GM10248 (cell line): ENCODE measurements around the gene WDR4.

Experiments
- CTCF ChIA-PET: fragments of 300-600 bp; sonication (Branson Sonifier 250); formaldehyde crosslinking; extraction: SDS; loops from one replicate; lab custom pipeline; 2021; ENCODE audit warnings: antibody characterized with exemption; lab: Yijun Ruan, JAX
- POLR2A ChIA-PET: fragments of 350-650 bp; sonication (Branson Sonifier 250); formaldehyde crosslinking; extraction: SDS; loops from one replicate; lab custom pipeline; 2020; ENCODE audit warnings: antibody characterized with exemption; lab: Yijun Ruan, JAX
- DNase-seq: peaks from one replicate; pipeline ENCODE4 v3.0.0; 2012; ENCODE audit errors: extremely low spot score
- CTCF ChIP-seq: IDR thresholded peaks from 2 replicates; pipeline ENCODE4 v1.5.1; 2012; ENCODE audit warnings: mild to moderate bottlenecking, low read depth; ENCODE audit errors: extremely low read depth, missing control alignments, control extremely low read depth

The WDR4 gene

GRCh38 chr21:42900446-42900845, 21.1 kb upstream of the WDR4 start:
- ChIA-PET POLR2A (no interaction called here), CTCF (interaction anchor here (1.1 to 1.4 kb wide), 3 partner anchors 8 to 12 kb away, joined by 3 to 5 read pairs (median 3); partner anchors contain the start of gene NDUFV3)
- no peak for DNase-seq
- no peak for TF ChIP-seq CTCF

GRCh38 chr21:42892931-42893755, 13.8 kb upstream of the WDR4 start, which contains the start of gene NDUFV3:
NDUFV3 (plus strand) TSS chr21:42893309; CDS start chr21:42893334, 25 bp downstream.
- TF ChIP-seq CTCF: no peak
- POLR2A ChIA-PET: interaction anchor here (0.6 to 0.9 kb wide), 2 partner anchors 15 to 1924 kb away, joined by 3 read pairs; no protein-coding TSS in a partner anchor
- CTCF ChIA-PET: interaction anchor here (1.1 to 1.7 kb wide), 6 partner anchors 8 to 776 kb away, joined by 3 to 5 read pairs (median 3); no protein-coding TSS in a partner anchor
- peak; percentile 100 for DNase-seq

GRCh38 chr21:42892582-42892930, 13.2 kb upstream of the WDR4 start:
- no peak for TF ChIP-seq CTCF
- POLR2A ChIA-PET: interaction anchor here (0.6 to 0.9 kb wide), 2 partner anchors 14 to 1925 kb away, joined by 3 read pairs; no protein-coding TSS in a partner anchor
- DNase-seq: no peak
- CTCF ChIA-PET: interaction anchor here (1.1 to 1.7 kb wide), 6 partner anchors 9 to 775 kb away, joined by 3 to 5 read pairs (median 3); no protein-coding TSS in a partner anchor

- DNase-seq: no peak
- no peak for TF ChIP-seq CTCF
- CTCF ChIA-PET: no interaction called here
- POLR2A ChIA-PET: no interaction called here
Measured at GRCh38 chr21:42887326-42887725, 8.0 kb upstream of the WDR4 start.

- ChIA-PET CTCF (no interaction called here), POLR2A (no interaction called here)
- no peak for TF ChIP-seq CTCF
- no peak for DNase-seq
Measured at GRCh38 chr21:42883921-42884320, 4.6 kb upstream of the WDR4 start.

DNA sequence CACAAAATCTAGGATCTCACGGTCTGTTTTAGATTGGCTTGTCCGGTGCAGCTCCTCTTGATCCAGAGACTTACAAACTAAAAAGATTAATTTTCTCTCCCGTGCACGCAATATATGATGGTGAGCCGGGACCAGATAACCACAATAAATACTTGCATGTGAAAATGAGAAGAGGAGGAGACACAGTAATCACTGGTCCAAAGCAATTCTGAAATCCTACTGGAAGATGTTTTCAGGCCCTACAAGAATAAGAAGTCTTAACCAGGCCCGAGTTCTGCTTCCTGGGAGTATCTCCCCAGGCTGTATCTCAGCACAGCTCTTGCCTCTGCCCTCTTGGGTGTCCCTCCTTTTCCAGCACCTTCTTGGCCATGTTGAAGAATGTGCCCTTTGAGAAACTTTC, 1.0 kb upstream of the WDR4 start:
- POLR2A ChIA-PET: interaction anchor here (1.2 kb wide), 1 partner anchor 187 kb away, joined by 3 read pairs; no protein-coding TSS in a partner anchor
- CTCF ChIA-PET: no interaction called here
- TF ChIP-seq CTCF: no peak
- no peak for DNase-seq
